Peyer's patch (tissue), 4 donors: ENCODE measurements around the gene MAP2. TPM values are rescaled to one million over a fixed set of nuclear protein-coding genes. Genes with fewer than 3 reads are reported as not detected.

Experiments
- DNase-seq, 3 donors: peaks; one replicate each; pipeline ENCODE4 v3.0.0-alpha.2; 2017 to 2019
- H3K27ac ChIP-seq, 4 donors: fragments of 200-600 bp; sonication (generic); one replicate each; pipeline ENCODE4 v1.5.1; 2016 to 2019
- H3K27me3 ChIP-seq, 2 donors: fragments of 200-600 bp; sonication (generic); one replicate each; pipeline ENCODE4 v1.5.1; 2019
- H3K36me3 ChIP-seq, 3 donors: fragments of 200-600 bp; sonication (generic); one replicate each; pipeline ENCODE4 v1.5.1; 2016 to 2019
- H3K4me1 ChIP-seq, 4 donors: fragments of 200-600 bp; sonication (generic); one replicate each; pipeline ENCODE4 v1.5.1; 2016 to 2019
- H3K4me3 ChIP-seq, 4 donors: fragments of 200-600 bp; sonication (generic); 1 replicate in 3 of 4; 2 replicates in 1 of 4; pipeline ENCODE4 v1.5.1; 2016 to 2019; ENCODE audit warnings: mild to moderate bottlenecking in 1 of 4
- H3K9me3 ChIP-seq, 4 donors: fragments of 200-600 bp; sonication (generic); one replicate each; pipeline ENCODE4 v1.5.1; 2016 to 2019; ENCODE audit warnings: mild to moderate bottlenecking in 1 of 4
- CTCF ChIP-seq, 6 experiments: fragments of 450-650 bp in 4 of 6; fragments of 200-600 bp in 2 of 6; sonication (generic) in 1 of 6; IDR thresholded peaks; one replicate each; pipeline ENCODE4 v1.5.1; 2017 to 2019; ENCODE audit warnings: antibody characterized with exemption in 6 of 6, mild to moderate bottlenecking in 3 of 6, moderate library complexity in 1 of 6
- POLR2A ChIP-seq, 2 donors: fragments of 450-650 bp; IDR thresholded peaks; one replicate each; pipeline ENCODE4 v1.5.1; 2017; ENCODE audit warnings: antibody characterized with exemption in 2 of 2, mild to moderate bottlenecking in 2 of 2, moderate library complexity in 2 of 2
- total RNA-seq, 4 donors: library from RNA; depleted of rRNA; stranded (reverse); fragments of >200 nt; gene quantifications; one replicate each; pipeline ENCODE4 v1.1.0, GENCODE V29; 2016

MAP2 gene
- total RNA-seq, 4 donors from 2014 or later = 0.70 to 19.8 (median 4.1) TPM

GRCh38 chr2:209721497-209721896, 297.6 kb downstream of the MAP2 start:
- Histone ChIP-seq H3K9me3 (no peaks in the 10 kb centered on the region), H3K4me3 (no peak overlapping the region), H3K27ac (no peak overlapping the region), H3K27me3 (no peaks in the 10 kb centered on the region), H3K36me3 (no peaks in the 10 kb centered on the region), H3K4me1 (no peaks in the 10 kb centered on the region)
- TF ChIP-seq CTCF (IDR thresholded peaks at IDR 0.05) (no peak), POLR2A (IDR thresholded peaks at IDR 0.05) (no peak)
- no peak for DNase-seq

GRCh38 chr2:209726311-209726710, 302.5 kb downstream of the MAP2 start:
- Histone ChIP-seq H3K27ac (no peak overlapping the region), H3K36me3 (no peaks in the 10 kb centered on the region), H3K27me3 (no peaks in the 10 kb centered on the region), H3K4me3 (no peak overlapping the region), H3K4me1 (no peaks in the 10 kb centered on the region), H3K9me3 (no peaks in the 10 kb centered on the region)
- no peak for DNase-seq
- no peak for TF ChIP-seq CTCF (IDR thresholded peaks at IDR 0.05)
- TF ChIP-seq POLR2A (IDR thresholded peaks at IDR 0.05) = no peak

- DNase-seq = no peak
- Histone ChIP-seq H3K27me3 (no peaks in the 10 kb centered on the region), H3K9me3 (no peaks in the 10 kb centered on the region), H3K36me3 (no peaks in the 10 kb centered on the region), H3K4me3 (no peak overlapping the region), H3K27ac (no peak overlapping the region), H3K4me1 (no peaks in the 10 kb centered on the region)
- no peak for TF ChIP-seq CTCF (IDR thresholded peaks at IDR 0.05)
- TF ChIP-seq POLR2A (IDR thresholded peaks at IDR 0.05) = no peak
Observed at GRCh38 chr2:209727077-209727476, 303.2 kb downstream of the MAP2 start.

GRCh38 chr2:209734805-209735204, 311.0 kb downstream of the MAP2 start:
- no peaks in the 10 kb centered on the region for H3K9me3 ChIP-seq
- no peak overlapping the region for H3K4me3 ChIP-seq
- no peaks in the 10 kb centered on the region for H3K4me1 ChIP-seq
- TF ChIP-seq POLR2A (IDR thresholded peaks at IDR 0.05) (no peak), CTCF (IDR thresholded peaks at IDR 0.05) (no peak)
- no peak overlapping the region for H3K27ac ChIP-seq
- no peak for DNase-seq
- no peaks in the 10 kb centered on the region for H3K36me3 ChIP-seq
- no peaks in the 10 kb centered on the region for H3K27me3 ChIP-seq

- Histone ChIP-seq H3K9me3 (no peaks in the 10 kb centered on the region), H3K4me3 (no peak overlapping the region), H3K27ac (no peak overlapping the region), H3K4me1 (no peaks in the 10 kb centered on the region), H3K27me3 (no peaks in the 10 kb centered on the region), H3K36me3 (no peaks in the 10 kb centered on the region)
- TF ChIP-seq POLR2A (IDR thresholded peaks at IDR 0.05) (no peak), CTCF (IDR thresholded peaks at IDR 0.05) (no peak)
- no peak for DNase-seq
Observed at GRCh38 chr2:209741953-209742352, 318.1 kb downstream of the MAP2 start.

GRCh38 chr2:209753020-209753419, 329.2 kb downstream of the MAP2 start:
- DNase-seq = no peak
- H3K27me3 ChIP-seq = no peaks in the 10 kb centered on the region
- no peak for TF ChIP-seq POLR2A (IDR thresholded peaks at IDR 0.05)
- TF ChIP-seq CTCF (IDR thresholded peaks at IDR 0.05) = no peak
- H3K27ac ChIP-seq = no peak overlapping the region
- H3K4me1 ChIP-seq = no peaks in the 10 kb centered on the region
- H3K36me3 ChIP-seq = no peaks in the 10 kb centered on the region
- H3K4me3 ChIP-seq = no peak overlapping the region
- H3K9me3 ChIP-seq = no peaks in the 10 kb centered on the region
